NCI-H1417 (cell line): ENCODE results near the gene ATP2B2.

ENCODE experiments used
- DNase-seq, 3 experiments: peaks; one replicate each; lab custom pipeline; 2025; lab: John Stamatoyannopoulos, UW

The ATP2B2 gene

DNA sequence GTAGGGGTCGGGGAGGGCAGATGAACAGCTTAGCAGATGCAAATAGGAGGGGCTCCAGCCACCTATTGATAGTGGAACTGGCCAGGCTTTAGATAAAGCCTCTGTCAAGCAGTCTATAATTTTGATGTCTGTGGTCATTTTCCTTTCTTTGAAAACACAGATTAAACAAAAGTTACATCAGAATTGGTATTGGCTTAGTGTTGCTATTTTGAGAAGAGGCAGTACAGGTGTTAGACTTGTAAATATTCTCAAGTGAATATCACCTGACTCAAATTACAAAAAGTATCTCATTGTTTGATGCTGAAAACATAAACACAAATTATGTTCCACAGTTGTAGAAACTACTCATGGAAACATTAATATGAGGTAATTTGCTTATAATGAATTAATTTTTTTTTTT, 230.8 kb downstream of the ATP2B2 start:
- peak in 2 of 3 experiments; percentile 11 to 61 for DNase-seq
